NCI-H2227 (cell line): Measurements from ENCODE around the gene ACOT11.

Experiments
- DNase-seq: peaks from one replicate; lab custom pipeline; 2025; ENCODE audit not compliant: unreplicated experiment; lab: John Stamatoyannopoulos, UW

The ACOT11 gene

DNA sequence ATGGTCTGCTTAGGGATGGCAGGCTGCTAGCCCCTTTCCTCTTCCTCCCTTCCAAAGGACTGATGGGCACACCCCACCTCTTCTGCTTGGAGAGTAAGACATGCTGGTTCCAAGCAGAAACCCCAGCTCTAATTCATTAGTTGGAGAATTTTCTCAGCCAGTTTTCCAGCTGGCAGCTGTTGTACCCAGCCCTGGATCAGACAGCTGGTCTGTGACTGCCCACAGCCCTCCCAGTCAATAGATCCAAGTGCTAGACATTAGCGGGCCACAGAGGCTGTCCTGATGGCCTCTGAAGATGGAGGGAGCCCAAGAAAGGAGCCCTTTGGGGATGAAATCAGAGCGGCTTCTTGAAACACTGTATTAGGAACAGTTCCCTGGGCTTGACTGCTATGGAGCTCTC, 35.8 kb downstream of the ACOT11 start:
- DNase-seq: no peak

DNA sequence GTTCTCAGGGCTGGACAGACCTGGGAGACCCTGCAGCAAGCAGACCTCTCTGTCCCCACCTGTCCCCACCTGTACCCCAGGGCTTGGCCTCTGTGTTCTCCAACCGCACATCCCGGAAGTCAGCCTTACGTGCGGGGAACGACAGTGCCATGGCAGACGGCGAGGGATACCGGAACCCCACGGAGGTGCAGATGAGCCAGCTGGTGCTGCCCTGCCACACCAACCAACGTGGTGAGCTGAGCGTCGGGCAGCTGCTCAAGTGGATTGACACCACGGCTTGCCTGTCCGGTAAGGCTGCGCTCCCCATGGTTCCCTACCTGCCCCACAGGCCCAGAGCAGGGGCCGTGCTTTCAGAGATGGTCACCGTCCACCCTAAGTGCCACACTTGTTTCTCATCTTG, 36.5 kb downstream of the ACOT11 start:
- no peak for DNase-seq

DNA sequence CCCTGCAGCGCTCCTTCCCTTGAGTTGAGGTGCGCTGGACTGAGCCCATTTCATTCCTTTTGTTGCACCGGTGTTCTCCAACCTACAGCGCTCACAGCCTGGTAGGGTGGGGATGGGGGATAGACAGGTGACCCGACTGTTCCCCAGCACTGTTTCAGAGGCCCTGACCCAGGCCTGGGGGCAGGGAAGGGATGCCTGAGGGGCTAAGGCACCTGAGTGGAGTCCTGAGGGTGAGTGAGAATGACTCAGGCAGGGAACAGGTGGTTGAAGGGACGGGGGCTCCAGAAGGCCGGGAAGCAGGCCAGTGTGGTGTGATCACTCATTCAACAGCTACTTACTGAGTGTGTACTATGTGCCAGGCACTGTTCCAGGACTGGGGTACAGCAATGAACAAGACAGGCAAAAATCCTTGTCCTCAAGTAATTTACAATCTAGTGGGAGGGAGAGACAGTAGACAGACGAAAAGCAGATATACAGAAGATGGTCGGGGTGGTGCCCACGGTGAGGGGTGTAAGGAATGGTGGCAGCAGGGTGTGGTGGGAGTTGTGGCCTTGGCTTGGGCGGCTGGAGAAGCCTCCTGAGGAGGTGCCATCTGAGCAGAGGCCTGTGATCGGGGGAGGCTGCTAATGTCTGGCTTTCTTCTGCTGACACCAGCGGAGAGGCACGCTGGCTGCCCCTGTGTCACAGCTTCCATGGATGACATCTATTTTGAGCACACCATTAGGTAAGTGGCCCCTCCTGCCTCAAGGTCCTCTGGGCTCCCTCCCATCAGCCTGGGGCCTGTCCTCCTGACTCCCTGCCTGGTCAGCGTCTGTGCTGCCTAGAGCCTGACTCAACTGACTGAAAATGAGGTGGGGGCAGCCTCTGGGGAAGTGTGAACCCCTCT, 37.4 kb downstream of the ACOT11 start:
- no peak for DNase-seq

DNA sequence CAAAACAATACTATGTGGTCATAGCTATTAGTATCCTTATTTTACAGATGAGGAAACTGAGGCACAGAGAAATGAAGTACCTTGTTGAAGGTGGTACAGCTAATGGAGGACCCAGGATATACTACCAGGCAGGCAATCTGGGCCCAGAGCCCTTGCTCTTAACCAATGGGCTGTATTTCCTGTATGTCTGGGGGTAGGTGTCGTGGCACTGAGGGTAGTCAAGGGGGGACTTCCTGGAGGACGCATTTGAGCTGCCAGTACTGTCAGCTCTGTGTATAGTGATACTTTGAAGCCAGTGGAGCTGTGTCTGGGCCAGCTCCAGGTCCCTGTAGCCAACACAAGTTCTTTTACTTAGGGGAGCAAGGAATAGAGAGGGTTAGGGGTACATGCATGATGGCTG, 40.3 kb downstream of the ACOT11 start:
- no peak for DNase-seq

DNA sequence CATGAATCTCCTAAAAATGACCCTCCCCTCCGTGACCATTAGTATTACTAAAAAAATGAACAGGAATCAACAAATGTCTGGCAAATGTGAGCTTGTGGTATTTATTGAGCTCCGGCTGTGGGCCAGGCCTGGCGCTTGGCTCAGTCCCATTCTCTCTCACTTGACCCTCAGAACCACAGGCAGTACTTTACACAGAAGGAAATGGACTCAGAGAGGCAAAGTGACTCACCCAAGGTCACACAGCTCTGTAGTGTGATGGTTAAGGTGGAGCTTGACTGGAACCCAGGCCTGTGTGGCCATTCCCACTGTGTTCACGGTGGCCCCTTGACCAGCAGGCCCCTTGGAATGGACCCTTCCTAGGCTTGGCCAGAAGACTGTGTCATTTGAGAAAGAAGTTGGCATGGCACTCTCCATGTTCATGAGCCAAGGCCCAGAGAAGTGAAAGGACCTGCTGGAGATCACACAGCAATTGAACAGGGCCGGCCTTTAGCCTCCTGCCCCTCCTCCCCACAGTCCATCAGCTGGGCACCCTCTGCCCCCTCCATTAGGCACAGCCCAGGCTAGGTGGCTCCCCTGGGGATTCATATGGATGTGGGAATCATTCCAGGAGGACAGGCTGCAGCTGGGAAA, 43.2 kb downstream of the ACOT11 start:
- DNase-seq: no peak

DNA sequence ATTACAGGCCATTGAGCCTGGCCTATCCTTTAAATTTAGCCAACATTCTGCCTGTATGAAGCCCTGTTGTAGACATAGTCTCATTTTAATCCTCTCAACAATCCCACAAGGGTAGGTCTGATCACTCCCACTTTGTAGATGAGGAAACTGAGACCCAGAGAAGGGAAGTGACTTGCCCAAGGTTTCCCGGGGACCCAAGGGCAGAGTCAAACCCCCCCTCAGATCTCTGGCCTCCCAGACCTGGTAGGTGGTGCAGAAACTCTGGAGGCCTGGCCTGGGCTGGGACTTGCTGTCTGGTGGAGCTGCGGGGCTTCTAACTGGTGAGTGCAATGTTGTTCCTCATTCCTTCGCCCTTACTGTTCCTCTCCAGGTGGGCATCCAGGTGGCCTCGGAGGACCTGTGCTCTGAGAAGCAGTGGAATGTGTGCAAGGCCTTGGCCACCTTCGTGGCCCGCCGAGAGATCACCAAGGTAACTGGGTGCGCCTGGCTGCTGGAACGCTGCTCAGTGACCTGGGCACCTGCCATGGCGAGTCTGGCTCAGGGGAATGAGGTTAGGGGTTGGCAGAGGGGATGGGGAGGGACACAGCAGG, 45.6 kb downstream of the ACOT11 start:
- no peak for DNase-seq

DNA sequence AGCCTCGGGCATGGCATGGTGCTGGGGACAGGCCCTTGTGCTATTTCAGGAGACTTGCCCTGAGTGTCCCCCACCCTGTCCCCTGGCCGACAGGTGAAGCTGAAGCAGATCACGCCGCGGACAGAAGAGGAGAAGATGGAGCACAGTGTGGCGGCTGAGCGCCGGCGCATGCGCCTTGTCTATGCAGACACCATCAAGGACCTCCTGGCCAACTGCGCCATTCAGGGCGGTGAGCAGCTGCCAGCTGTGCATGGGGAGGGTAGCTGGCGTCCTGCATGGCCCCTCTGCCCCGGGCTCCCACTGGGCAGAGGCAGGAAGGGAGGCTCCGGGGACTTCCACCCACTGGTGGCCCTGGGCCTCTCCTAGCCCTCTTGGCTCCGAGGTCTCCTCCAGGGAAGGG, 46.4 kb downstream of the ACOT11 start:
- no peak for DNase-seq

DNA sequence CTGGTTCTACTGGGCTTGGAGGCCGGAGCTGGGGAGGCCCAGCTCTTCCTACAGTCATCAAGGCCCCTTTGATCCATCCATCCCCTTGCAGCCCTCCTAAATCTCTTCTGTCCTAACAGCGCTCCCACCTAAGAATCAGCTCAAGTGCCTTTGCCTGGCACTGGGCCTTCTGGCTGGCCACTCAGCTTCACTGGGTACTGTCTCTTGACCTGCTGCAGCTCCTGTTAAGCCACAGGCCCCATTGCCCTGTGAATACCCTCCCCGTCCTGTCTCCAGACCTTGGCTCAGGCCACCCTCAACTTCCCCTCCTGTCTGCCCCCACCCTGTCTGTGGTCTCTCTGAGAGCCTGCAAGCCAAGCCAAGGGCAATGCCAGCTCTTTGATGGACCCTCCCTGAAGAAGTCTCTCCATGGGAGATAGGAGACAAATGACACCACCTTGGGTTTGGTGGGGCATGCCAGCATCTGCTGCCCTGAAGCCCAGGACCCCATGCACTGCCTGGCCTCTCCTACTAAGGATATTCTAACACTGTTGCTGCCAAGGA, 48.0 kb downstream of the ACOT11 start:
- no peak for DNase-seq

DNA sequence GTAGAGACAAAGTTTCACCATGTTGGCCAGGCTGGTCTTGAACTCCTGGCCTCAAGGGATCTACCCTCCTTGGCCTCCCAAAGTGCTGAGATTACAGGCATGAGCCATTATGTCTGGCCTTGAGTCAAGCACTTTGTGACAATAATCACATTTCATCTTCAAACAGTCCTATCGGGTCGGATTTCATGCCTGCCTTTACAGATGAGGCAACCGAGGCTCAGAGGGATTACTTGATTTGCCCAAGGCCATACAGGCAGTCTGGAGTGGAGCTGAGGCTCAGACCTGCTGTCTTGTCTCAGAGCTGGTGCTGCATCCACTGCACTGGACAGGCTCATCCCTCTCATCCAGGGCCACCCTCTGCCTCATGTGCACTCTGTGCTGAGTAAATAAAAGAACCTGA, 48.7 kb downstream of the ACOT11 start:
- no peak for DNase-seq

DNA sequence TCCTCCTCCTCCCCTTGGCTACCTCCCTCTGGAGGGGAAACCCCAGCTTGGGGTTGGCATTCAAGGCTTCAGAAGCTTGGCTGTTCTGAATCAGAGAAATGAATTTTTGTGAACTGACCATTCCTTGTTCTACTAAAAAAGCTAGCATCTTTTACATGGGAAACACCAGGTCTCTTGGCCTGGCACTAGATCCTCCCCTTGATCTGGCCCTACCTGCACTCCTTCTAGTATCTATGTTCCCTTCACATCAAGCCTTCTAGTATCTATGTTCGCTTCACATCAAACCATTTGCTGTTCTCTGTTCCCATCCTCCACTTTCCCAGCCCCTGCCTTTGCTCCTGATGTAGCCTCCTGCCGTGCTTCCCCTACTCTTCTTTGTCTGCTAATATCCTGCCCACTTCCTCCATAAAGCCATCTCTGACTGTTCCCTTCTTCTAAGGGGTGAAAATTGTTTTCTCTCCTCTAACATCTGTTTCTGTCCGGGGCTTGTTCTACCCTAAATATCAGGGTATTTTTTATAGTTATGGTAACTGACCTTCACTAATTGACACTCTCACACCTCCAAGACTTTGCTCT, 49.5 kb downstream of the ACOT11 start:
- no peak for DNase-seq

DNA sequence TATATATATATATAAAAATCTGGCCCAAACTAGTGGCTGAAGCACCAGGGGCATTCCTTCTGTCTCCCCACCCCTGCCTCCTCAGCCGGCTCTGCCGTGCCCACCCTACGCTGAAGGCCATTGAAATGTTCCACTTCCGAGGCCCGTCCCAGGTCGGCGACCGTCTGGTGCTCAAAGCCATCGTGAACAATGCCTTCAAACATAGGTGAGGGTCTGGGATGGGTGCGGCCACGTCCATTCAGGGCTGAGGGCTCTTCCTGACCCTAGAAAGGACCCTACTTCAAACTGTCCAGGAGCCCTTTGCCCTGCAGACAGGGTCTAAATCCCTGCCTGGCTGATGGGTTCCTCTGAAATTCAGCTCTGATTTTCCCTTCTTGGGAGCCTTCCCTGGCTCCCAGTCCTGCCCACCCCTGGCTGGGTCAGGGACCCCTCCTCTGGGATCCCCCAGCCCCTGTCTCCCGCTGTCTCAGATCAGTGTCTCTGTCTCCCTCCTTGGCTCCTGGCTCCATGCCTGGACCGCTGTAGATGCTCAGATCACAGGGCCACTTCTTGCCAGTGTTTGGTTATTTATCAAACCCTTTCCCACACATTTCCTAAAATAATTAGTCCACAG, 51.3 kb downstream of the ACOT11 start:
- no peak for DNase-seq

DNA sequence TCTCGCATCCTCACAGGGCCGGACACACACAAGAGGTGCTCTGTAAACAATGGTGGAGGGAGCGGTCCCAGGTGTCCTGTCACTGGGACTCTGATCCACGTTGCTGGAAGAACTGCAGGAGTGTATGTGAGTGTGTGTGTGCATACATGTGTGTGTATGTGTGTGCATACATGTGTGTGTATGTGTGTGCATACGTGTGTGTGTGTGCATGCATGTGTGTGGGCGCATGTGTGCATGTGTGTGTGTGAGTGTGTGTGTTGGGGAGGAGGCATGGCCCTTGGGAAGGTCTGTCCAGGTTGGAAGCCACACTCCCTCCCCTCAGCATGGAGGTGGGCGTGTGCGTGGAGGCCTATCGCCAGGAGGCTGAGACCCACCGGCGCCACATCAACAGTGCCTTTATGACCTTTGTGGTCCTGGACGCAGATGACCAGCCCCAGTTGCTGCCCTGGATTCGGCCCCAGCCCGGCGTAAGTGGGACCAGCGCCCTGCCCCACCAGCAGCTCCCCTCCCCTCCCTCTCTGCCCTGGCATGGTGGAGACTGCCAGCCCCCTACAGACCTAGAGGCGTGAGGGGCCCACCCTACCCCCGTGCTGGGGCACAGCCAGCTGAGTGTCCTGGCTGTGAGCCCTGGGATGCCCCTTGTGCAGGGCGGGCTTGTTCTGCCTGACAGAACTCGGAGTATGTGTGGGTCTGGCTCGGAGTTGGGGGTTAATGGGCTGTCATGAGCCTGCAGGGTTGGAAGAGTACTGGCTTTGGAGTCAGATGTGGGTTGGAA, 53.1 kb downstream of the ACOT11 start:
- DNase-seq: no peak

DNA sequence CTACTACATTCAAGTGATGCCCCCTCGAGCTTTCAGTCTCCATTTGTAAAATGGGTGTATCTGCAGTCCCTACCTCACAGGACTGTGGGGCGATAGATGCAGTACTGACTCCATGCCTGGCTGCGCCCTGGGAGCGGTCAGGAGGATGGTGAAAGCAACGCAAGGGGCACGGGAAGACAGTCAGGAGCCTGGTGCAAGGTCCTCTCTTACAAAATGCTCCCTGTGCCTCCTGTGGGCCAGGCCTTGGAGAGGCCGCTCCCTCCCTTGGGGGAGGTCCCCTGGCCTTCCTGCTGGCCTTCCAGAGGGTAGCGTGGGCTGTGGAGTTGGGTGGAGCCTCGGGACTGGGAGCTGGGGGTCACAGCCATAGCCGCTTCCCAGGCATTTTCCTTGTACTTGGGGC, 53.7 kb downstream of the ACOT11 start:
- DNase-seq: no peak

DNA sequence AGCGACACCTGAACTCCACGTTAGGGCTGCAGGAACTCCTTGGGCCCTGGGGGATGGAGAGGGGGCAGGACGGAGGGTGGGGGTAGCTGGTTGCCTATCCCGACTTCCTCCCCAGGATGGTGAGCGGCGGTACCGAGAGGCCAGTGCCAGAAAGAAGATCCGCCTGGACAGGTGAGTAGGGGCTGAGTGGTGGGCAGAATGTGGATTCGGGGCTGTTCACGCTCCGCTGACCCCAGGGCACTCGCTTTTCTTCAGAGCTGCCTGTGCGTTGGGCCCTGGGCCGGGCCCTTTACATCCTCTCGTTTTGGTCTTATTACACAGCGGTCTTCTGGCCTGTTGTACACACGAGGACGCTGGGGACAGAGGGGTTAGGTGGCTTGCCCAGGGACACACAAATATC, 54.5 kb downstream of the ACOT11 start:
- DNase-seq: no peak

DNA sequence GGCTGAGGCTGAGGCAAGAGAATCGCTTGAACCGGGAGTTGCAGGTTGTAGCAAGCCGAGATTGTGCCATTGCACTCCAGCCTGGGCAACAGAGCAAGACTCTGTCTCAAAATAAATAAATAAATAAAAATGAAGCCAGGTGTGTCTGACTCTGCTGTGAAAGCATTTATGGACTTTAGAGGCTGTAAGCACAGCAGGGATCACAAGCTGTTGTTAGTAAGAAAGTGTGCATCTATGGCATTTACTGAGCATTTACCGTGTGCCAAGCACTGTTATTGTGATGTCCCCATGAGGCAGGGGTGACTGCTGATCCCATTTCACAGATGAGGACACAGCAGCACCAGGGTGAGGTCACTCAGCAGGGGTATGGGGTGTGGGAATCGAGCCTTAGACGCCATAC, 55.2 kb downstream of the ACOT11 start:
- DNase-seq: no peak

DNA sequence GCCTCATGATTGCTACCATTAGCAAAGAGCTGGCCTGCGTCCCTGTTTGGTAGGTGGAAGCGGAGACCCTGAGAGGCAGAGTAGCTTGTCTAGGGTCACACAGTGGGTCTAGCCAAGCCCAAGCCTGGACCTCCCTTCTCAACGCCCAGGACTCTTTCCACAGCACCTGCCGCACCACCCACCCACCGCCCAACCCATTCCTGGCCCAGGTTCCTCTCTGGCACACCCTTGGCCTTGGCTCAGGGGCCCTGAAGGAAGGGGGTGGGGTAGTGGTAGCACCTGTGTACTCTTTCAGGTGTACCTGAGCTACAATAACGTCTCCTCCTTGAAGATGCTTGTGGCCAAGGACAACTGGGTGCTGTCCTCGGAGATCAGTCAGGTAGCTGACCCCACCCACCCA, 56.0 kb downstream of the ACOT11 start:
- no peak for DNase-seq

DNA sequence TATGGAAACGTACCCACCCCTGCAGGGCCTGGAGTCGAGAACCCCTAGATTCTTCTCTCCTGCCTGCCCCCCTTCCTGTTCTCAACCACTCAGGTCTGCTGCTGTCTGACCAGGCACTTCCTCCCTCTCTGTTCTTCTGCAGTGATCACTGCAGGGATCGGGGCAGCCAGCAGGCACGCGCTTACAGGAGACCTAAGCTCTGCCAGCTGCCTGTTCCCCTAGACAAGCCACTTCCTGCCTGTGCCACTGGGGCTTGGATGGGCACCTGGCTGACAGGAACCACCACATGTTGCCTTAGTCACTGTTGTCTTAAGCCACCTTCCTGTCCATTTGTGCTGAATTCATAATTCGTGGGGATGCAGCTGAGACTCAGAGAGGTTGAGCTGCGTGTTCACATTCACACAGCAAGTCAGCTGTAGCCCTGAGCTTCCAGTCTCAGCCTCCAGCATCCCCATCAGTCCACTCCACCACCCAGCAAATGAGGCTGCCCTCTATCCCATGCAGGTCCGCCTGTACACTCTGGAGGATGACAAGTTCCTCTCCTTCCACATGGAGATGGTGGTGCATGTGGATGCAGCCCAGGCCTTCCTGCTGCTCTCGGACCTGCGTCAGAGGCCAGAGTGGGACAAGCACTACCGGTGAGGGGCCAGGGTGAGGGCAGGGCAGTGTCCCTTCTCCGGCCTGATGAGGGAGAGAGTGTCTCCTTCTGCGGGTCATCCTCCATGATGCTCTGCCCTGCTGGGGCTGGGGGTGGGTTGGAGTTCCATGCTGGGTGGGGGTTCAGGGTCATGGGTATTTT, 56.7 kb downstream of the ACOT11 start:
- DNase-seq: no peak

DNA sequence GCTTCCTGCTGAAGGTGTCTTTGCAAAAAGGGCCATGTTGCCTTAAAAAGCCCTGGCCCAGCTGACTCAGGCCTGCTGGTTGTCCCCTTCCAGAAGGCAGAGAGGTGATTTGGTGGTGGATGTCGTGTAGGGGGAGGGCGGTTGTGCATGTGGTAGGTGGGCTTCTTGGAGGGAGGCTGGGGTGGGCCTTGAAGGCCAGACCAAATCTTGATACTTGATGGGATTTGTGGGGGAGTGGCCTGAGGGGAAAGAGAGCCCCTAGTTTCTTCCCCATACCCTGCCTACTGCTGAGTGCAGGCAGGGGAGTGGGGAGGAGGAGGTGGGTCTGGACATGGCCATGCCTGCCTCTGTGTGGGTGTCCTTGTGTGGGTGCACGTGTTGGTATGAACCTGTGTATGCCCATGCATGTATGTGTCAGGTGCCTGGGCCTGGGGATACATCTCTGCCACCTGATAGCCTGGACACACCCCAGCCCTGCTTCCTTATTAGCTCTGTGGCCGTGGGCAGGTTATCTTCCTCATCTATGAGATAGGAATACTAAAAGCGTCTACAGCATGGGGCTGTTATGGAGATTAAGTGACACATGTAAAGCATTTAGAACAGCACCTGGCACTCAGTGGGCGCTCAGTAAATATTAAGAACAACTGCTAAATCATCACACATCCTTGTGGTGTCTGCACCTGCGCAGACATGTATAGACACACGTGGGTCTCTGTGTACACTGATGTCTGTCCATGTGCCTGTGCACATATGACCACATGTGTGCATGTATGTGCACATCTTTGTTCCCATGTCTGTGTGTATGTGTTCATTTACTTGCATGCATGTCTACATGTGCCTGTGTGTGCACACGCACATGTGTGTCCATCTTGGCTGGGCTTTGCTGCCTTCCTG, 58.3 kb downstream of the ACOT11 start:
- DNase-seq: no peak

DNA sequence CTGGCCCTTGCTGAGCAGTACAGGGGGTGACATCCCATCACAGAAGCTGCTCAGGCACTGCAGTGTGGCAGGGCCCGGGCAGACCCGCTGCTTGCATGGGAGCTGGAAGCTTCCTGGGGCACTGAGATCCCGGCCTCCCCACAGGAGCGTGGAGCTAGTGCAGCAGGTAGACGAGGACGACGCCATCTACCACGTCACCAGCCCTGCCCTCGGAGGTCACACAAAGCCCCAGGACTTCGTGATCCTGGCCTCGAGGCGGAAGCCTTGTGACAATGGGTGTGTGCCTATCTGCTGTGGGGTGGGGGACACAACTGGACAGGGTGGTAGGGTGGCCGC, 58.9 kb downstream of the ACOT11 start:
- DNase-seq: no peak
